Measurements from ENCODE around the gene CHCHD3.

The CHCHD3 gene

GRCh38 chr7:133020496-133020895, 61.4 kb downstream of the CHCHD3 start:
- no peak for DNase-seq
- H3K27ac ChIP-seq = no peak overlapping the region
- TF ChIP-seq, protein P1, sequence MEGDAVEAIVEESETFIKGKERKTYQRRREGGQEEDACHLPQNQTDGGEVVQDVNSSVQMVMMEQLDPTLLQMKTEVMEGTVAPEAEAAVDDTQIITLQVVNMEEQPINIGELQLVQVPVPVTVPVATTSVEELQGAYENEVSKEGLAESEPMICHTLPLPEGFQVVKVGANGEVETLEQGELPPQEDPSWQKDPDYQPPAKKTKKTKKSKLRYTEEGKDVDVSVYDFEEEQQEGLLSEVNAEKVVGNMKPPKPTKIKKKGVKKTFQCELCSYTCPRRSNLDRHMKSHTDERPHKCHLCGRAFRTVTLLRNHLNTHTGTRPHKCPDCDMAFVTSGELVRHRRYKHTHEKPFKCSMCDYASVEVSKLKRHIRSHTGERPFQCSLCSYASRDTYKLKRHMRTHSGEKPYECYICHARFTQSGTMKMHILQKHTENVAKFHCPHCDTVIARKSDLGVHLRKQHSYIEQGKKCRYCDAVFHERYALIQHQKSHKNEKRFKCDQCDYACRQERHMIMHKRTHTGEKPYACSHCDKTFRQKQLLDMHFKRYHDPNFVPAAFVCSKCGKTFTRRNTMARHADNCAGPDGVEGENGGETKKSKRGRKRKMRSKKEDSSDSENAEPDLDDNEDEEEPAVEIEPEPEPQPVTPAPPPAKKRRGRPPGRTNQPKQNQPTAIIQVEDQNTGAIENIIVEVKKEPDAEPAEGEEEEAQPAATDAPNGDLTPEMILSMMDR (IDR thresholded peaks at IDR 0.05) = no peak
- no peaks in the 10 kb centered on the region for H3K4me1 ChIP-seq
- H3K9me3 ChIP-seq = no peaks in the 10 kb centered on the region
- H3K4me3 ChIP-seq = no peak overlapping the region
- peaks cover 0 to 7% (median 0%) of the 10 kb centered on the region in 3 donors for H3K36me3 ChIP-seq
- intact Hi-C loops (cut with DNase I; ENCODE audit: low total_unique reads) = no loop called here
- no peaks in the 10 kb centered on the region for H3K27me3 ChIP-seq

DNA sequence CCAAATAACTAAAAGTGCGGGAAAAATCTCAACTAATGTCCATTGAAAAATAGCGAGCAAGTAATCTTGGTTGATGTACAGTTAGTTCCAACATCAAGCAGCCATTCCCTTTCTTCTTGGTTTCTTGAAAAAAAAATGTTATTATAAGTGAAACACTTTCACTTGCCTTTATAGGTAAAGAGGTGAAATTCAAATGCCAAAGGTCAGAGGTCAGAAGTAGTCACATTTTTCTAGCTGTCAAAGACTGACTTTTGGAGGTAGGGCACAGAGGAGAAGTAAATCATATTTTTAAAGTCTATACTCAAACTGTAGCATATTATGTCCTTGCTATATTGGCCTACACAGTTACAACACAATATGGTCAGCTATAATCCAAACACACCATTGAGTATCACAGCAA, 62.3 kb downstream of the CHCHD3 start:
- no peaks in the 10 kb centered on the region for H3K4me1 ChIP-seq
- no peak overlapping the region for H3K4me3 ChIP-seq
- peaks cover 0 to 7% (median 0%) of the 10 kb centered on the region in 3 donors for H3K36me3 ChIP-seq
- DNase-seq = no peak
- intact Hi-C loops (cut with DNase I; ENCODE audit: low total_unique reads) = no loop called here
- H3K27me3 ChIP-seq = no peaks in the 10 kb centered on the region
- no peaks in the 10 kb centered on the region for H3K9me3 ChIP-seq
- H3K27ac ChIP-seq = no peak overlapping the region
- TF ChIP-seq, protein P1 (IDR thresholded peaks at IDR 0.05) = no peak

GRCh38 chr7:133016604-133017003, 65.3 kb downstream of the CHCHD3 start:
- TF ChIP-seq, protein P1 (IDR thresholded peaks at IDR 0.05) = no peak
- H3K9me3 ChIP-seq = no peaks in the 10 kb centered on the region
- H3K36me3 ChIP-seq = peaks cover 0 to under 1% (median 0%) of the 10 kb centered on the region in 3 donors
- H3K27me3 ChIP-seq = no peaks in the 10 kb centered on the region
- no peak overlapping the region for H3K27ac ChIP-seq
- no peak for DNase-seq
- intact Hi-C loops (cut with DNase I; ENCODE audit: low total_unique reads) = no loop called here
- H3K4me1 ChIP-seq = no peaks in the 10 kb centered on the region
- H3K4me3 ChIP-seq = no peak overlapping the region

DNA sequence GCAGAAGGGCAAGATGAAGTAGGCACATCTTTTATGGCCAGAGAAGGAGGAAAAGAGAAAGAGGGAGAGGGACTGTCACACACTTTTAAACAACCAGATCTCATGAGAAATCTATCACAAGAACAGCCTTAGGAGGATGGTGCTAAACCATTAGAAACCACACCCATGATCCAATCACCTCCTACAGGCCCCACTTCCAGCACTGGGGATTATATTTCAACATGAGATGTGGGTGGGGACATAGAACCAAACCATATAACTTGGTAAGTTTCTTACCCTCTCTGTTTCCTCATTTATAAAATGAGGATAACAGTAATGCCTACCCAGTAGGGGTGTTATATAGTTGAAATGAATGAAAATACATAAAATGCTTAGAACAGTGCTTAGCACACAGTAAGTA, 66.0 kb downstream of the CHCHD3 start:
- Histone ChIP-seq H3K4me1 (no peaks in the 10 kb centered on the region), H3K36me3 (no peaks in the 10 kb centered on the region), H3K9me3 (no peaks in the 10 kb centered on the region), H3K27ac (no peak overlapping the region), H3K4me3 (no peak overlapping the region), H3K27me3 (no peaks in the 10 kb centered on the region)
- intact Hi-C loops (cut with DNase I; ENCODE audit: low total_unique reads) = no loop called here
- no peak for DNase-seq
- TF ChIP-seq, protein P1 (IDR thresholded peaks at IDR 0.05) = no peak

GRCh38 chr7:133011746-133012145, 70.1 kb downstream of the CHCHD3 start:
- H3K36me3 ChIP-seq = no peaks in the 10 kb centered on the region
- H3K4me3 ChIP-seq = no peak overlapping the region
- no peak overlapping the region for H3K27ac ChIP-seq
- no peaks in the 10 kb centered on the region for H3K27me3 ChIP-seq
- no peaks in the 10 kb centered on the region for H3K9me3 ChIP-seq
- TF ChIP-seq, protein P1 (IDR thresholded peaks at IDR 0.05) = no peak
- intact Hi-C loops (cut with DNase I; ENCODE audit: low total_unique reads) = no loop called here
- no peak for DNase-seq
- H3K4me1 ChIP-seq = no peaks in the 10 kb centered on the region
